Motor neuron (in vitro differentiated cells): ENCODE results near the gene WDFY3. TPM values are rescaled to one million over a fixed set of nuclear protein-coding genes. Genes with fewer than 3 reads are reported as not detected.

Source experiments
- ATAC-seq, 8 experiments: fragments of 200-7000 bp; cut with Tn5 transposase; replicated peaks in 6 of 8; 2 replicates each; pipeline ENCODE4 v1.8.0; 2021; ENCODE audit warnings: mild to moderate bottlenecking in 8 of 8, moderate library complexity in 8 of 8
- H3K27ac ChIP-seq, 2 donors: fragments of 250-450 bp; sonication (Bioruptor Pico); 2 replicates each; pipeline ENCODE4 v1.9.0; 2021; ENCODE audit warnings: antibody characterized with exemption in 2 of 2, mild to moderate bottlenecking in 2 of 2, moderate library complexity in 1 of 2
- H3K4me1 ChIP-seq, 2 donors: fragments of 250-450 bp; sonication (Bioruptor Pico); replicated peaks in 1 of 2; 2 replicates each; pipeline ENCODE4 v1.6.1; 2021; ENCODE audit warnings: antibody characterized with exemption in 2 of 2, mild to moderate bottlenecking in 2 of 2, moderate library complexity in 1 of 2
- H3K4me3 ChIP-seq, 5 donors: fragments of 250-450 bp; sonication (Bioruptor Pico); 2 replicates each; pipeline ENCODE4 v1.9.0; 2021; ENCODE audit warnings: antibody characterized with exemption in 5 of 5, mild to moderate bottlenecking in 5 of 5, moderate library complexity in 4 of 5
- WGBS, 10 experiments: fragments of 450-650 bp; shearing (Covaris generic); methylation state at CpG; one replicate each; pipeline ENCODE4 v1.0.0; 2022; 5-methylcytosine and 5-hydroxymethylcytosine counted together
- in situ Hi-C, 9 experiments: fragments of 400-800 bp; cut with MboI; loops; one replicate each; pipeline ENCODE4 v1.15.0; 2021; ENCODE audit warnings: low sequenced_read_pairs in 9 of 9, low pct_unique_long_range_greater_than_20kb in 2 of 9; ENCODE audit not compliant: unreplicated experiment in 9 of 9
- total RNA-seq, 8 experiments: library from RNA; unstranded; fragments of 300-600 nt; gene quantifications; 2 replicates each; pipeline versions ENCODE4 v1.2.3 to v1.2.4, GENCODE V29; 2022

The WDFY3 gene
- total RNA-seq, 8 experiments from 2014 or later = 41.2 to 155 (median 52.1) TPM

DNA sequence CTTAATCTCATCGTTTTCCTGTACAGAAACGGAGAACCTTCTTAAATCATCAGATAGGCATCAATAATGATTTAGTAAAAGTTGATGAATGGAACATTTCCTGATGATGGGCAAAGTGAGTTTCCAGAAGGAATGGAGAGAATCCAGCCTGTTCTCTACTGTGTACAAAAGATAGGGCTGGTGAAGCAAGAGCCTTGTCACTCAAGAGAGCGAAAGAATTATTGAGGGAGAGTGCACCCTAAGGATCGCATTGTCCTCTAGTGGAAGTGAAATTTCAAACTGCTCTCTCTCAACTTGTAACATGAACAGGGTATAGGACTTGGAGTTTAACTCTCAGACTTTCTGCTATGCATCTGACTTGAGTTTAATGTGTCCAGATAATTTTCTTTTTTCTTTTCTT is 314.0 kb downstream of the WDFY3 start:
- H3K4me1 ChIP-seq = peaks cover 2 to 5% of the 10 kb centered on the region in 2 donors
- no peak for ATAC-seq
- 75 to 100% (median 90%) methylated on average over 2 to 4 of the region's 4 CpGs; no CpG with 5 or more reads in 4 of the 10 experiments for WGBS, 10 experiments
- no peak overlapping the region for H3K4me3 ChIP-seq
- in situ Hi-C loops = no loop called here
- no peak overlapping the region for H3K27ac ChIP-seq

DNA sequence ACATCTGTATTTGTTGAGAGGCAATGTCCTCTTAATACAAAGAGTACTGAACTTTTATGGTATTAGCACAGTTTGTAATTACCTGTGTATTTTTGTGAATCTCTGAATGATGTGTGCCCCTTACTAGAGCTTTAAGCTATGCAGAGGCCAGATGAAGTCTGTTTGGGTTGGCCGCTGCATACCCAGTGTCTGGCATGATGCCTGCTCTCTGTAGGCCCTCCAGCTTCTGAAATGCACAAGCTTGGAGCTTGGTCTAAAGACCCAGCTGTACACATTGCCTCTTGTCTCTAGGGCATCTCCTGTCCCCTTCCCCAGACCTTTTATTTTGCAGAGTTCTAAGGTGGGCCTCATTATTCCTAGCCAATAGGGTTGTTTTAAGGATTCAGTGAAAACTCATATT is 315.0 kb downstream of the WDFY3 start:
- ATAC-seq = peak in 2 of 8 experiments; percentile 52 to 69
- in situ Hi-C loops = no loop called here
- 20 to 100% (median 100%) methylated on average over 1 of the region's 1 CpG; no CpG with 5 or more reads in 5 of the 10 experiments for WGBS, 10 experiments
- Histone ChIP-seq H3K4me1 (peaks cover 2 to 7% of the 10 kb centered on the region in 2 donors), H3K27ac (no peak overlapping the region), H3K4me3 (no peak overlapping the region)

DNA sequence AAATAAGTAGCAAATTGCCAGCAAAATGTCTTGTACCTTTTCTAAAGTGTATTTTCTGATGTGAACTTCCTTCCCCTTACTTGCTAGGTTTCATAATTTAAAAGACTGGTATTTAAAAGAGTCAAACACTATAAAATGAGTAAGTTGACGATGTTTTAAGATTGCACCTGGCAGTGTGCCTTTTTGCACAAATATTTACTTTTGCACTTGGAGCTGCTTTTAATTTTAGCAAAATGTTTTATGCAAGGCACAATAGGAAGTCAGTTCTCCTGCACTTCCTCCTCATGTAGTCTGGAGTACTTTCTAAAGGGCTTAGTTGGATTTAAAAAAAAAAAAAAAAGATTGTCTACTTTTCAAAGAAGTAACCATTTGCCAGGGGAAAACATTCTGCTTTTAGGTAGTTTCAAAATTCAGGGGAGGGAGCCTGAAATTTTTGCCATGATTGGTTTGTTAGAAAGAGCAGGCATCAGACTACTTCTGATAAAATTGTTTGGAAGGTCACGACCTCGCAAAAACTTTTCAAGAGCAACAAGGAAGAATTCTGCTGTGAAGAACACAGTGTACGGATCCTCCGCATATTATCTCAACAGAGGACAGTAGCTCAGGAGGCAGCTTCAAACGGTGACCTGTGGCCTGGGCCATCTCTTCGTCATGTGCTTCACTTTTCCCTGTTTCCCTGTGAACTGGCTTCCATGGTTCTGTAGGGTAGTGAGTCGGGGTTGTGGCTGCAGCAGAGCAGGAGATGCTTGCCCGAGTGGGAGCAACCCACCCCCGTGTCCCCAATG is 317.4 kb downstream of the WDFY3 start:
- in situ Hi-C loops = no loop called here
- WGBS, 10 experiments = 68 to 90% (median 85%) methylated on average over 3 to 10 of the region's 10 CpGs; no CpG with 5 or more reads in 1 of the 10 experiments

DNA sequence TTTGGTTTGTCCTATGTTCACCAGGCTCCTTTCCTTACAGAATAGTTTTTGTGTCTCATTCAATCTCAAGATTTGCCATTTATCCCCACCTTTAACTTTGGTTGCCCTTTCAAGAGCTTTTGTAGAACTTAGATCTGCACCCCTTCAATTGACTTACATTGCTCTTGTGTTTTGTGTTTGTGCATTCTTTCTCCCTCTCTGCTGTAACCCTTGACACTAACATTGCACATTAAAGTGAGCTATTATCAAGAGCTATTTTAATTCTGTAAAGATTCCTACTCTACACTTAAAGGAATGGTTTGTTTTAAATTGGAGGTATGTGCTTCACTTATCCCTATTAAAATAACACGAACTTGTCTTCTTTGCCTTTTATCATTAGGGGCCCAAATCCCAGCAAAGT is 318.3 kb downstream of the WDFY3 start:
- no peak overlapping the region for H3K4me3 ChIP-seq
- in situ Hi-C loops = no loop called here
- no peak overlapping the region for H3K27ac ChIP-seq
- ATAC-seq = peak in 1 of 8 experiments; percentile 69
- 0 to 71% (median 22%) methylated on average over 1 of the region's 1 CpG; no CpG with 5 or more reads in 1 of the 10 experiments for WGBS, 10 experiments
- H3K4me1 ChIP-seq = peaks cover 2 to 7% of the 10 kb centered on the region in 2 donors

More for the DNA sequence above, 317.4 kb downstream of the WDFY3 start:
- Histone ChIP-seq H3K4me3 (no peak overlapping the region), H3K4me1 (peaks cover 2 to 7% of the 10 kb centered on the region in 2 donors), H3K27ac (no peak overlapping the region)
- no peak for ATAC-seq

DNA sequence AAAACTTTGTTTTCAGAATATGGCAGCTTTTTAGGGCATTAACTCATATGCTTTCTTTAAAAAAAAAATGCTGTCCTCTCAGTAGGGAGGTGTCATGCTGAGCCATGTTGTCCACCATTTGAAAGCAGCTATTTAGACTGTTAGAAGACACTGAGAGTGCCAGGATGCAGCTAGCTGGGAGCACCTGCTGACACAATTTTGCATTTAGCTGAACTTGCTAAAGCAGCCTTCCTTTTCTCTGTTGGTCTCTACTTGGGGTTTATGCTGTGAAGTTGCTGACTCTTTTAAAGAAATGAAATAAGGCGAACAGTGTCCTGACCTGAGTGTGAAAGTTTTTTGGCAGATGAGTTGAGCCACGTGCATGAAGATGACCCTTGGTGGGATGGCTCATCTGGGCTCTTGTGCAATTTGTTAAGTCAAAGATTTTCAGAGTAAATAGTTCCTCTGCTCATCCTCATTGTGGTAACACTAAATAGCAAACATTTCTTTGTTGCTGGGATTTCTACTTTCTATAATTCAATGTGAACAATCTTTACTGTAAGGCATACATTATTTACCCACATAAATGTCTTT is 319.1 kb downstream of the WDFY3 start:
- peaks cover 2 to 7% of the 10 kb centered on the region in 2 donors for H3K4me1 ChIP-seq
- H3K4me3 ChIP-seq = no peak overlapping the region
- no peak overlapping the region for H3K27ac ChIP-seq
- in situ Hi-C loops = no loop called here
- 23 to 60% (median 55%) methylated on average over 1 to 2 of the region's 2 CpGs; no CpG with 5 or more reads in 3 of the 10 experiments for WGBS, 10 experiments
- peak in 1 of 8 experiments; percentile 27 for ATAC-seq

DNA sequence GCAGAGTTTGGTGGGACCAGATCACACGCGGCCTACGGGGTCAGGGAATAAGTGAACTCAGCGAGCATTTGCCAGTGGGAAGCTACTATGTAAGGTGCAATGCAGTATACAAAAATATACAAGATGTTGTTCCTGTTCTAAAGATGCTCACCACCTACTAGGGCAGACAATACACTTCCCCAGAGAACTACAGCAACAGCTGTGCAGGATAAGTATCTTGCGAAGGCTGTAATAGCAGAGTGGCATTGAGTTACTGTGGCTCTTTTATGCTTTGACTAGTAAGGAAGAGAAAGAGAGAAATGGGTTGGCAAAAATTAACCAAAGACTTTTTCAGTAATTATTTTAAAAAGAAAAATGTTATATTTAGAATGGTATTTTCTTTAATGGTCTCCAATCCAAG is 322.4 kb downstream of the WDFY3 start:
- H3K4me1 ChIP-seq = peaks cover 2 to 7% of the 10 kb centered on the region in 2 donors
- no peak overlapping the region for H3K27ac ChIP-seq
- H3K4me3 ChIP-seq = no peak overlapping the region
- WGBS, 10 experiments = 80 to 100% (median 89%) methylated on average over 1 to 5 of the region's 5 CpGs; no CpG with 5 or more reads in 3 of the 10 experiments
- no peak for ATAC-seq
- in situ Hi-C loops = no loop called here

DNA sequence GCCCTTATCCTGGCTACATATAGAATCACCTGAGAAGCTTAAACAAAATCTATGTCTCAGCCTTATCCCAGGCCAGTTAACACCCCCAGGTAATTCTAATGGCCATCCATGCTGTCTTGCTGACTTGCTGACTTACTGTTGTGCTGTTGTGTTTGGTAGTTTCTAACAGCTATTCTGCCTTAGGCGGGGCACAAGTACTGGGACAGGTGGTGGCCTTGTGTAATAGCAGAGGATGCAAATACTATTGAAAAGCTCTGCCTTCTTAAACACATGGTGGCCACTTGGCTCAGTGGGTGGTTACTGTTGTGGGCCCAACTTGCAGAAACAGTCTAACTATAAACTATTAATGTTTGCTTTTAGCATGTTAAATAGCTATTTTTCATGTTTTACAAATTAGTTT is 327.3 kb downstream of the WDFY3 start:
- no peaks in the 10 kb centered on the region for H3K4me1 ChIP-seq
- in situ Hi-C loops = no loop called here
- no peak overlapping the region for H3K27ac ChIP-seq
- no peak overlapping the region for H3K4me3 ChIP-seq
- 0 to 100% (median 79%) methylated on average over 1 of the region's 1 CpG; no CpG with 5 or more reads in 6 of the 10 experiments for WGBS, 10 experiments
- ATAC-seq = peak in 3 of 8 experiments; percentile 64 to 100 (median 90)

DNA sequence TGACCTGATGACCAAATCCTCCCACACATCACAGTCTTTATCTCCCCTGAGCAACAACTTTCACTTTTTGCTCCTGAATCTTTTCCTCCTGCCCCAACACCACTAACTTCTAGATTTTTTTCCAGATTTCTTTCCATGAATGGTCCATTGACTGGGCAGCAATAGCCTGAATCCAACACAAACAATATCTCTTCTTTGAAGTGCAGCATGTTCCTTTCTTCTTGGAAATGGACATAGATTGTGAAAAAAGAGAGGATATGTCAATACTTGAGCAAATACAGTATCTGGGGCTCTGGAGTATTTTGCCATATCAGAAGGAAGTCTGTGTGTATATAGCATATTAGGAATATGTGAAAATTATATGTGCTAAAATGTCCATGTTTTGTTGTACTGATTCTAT is 328.4 kb downstream of the WDFY3 start:
- H3K4me1 ChIP-seq = no peaks in the 10 kb centered on the region
- no peak overlapping the region for H3K4me3 ChIP-seq
- H3K27ac ChIP-seq = no peak overlapping the region
- ATAC-seq = no peak
- in situ Hi-C loops = no loop called here

DNA sequence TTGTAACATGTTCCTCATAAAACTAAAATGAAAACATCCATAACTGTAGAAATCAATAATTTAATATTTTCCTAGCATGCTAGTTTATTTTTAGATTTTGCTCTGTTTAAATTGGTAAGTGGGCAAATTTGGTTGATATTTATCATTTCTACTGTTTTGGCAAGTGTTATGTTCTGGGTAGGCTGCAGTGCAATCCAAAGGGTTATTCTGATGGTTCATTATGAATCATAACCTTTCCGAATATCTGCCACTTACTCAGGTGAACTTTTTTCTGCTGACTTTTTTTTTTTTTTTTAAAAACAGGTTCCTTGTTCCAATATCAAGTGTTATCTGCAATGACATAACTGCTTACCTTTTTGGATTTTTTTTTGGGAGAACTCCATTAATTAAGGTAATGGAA is 331.5 kb downstream of the WDFY3 start:
- no peak overlapping the region for H3K27ac ChIP-seq
- WGBS, 10 experiments = 24 to 100% (median 94%) methylated on average over 1 of the region's 1 CpG

DNA sequence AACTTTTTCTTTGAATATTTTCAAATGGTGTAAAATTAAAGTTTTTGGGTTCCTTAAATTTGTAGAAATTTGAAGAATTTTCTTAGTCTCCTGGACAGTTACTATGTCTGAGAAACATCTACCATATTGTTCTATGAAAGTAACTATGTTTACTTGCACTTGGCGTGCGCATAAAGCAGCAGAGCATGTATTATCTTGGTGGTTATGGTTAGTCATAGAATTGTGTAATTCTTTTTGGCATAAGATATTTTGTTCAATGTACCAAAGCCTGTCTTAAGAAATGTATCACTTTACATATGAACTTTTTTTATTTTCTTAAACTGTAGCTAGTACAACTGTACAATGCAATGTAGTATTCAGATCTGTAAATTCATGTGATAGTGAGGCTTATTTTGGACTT is 334.4 kb downstream of the WDFY3 start:
- in situ Hi-C loops = no loop called here
- Histone ChIP-seq H3K27ac (no peak overlapping the region), H3K4me3 (no peak overlapping the region), H3K4me1 (no peaks in the 10 kb centered on the region)
- 78 to 100% (median 92%) methylated on average over 2 of the region's 2 CpGs; no CpG with 5 or more reads in 1 of the 10 experiments for WGBS, 10 experiments
- peak in 3 of 8 experiments; percentile 58 to 99 (median 96) for ATAC-seq

More for the DNA sequence above, 331.5 kb downstream of the WDFY3 start:
- ATAC-seq = no peak
- no peak overlapping the region for H3K4me3 ChIP-seq
- in situ Hi-C loops = no loop called here
- no peaks in the 10 kb centered on the region for H3K4me1 ChIP-seq

DNA sequence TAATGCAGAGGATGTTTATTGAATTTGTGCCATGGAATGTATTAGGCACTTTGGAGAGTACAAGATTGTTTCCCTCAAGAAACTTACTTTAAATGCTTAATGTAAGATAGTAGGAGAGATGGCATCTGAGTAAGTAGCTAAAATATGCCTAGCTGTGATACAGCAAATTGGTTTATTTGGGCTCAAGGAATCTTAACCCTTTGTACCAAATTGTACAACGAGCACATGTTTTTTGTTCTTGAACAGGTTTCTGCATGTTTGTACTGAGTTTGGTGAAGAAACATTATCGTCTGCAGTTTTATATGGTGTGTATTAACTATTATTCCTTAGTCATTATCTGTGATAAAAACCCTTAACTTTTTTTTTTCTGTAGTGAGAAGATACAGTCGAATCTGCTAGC is 334.9 kb downstream of the WDFY3 start:
- Histone ChIP-seq H3K27ac (no peak overlapping the region), H3K4me1 (no peaks in the 10 kb centered on the region), H3K4me3 (no peak overlapping the region)
- WGBS, 10 experiments = 31 to 100% (median 73%) methylated on average over 2 to 3 of the region's 3 CpGs; no CpG with 5 or more reads in 1 of the 10 experiments
- no peak for ATAC-seq
- in situ Hi-C loops = no loop called here

DNA sequence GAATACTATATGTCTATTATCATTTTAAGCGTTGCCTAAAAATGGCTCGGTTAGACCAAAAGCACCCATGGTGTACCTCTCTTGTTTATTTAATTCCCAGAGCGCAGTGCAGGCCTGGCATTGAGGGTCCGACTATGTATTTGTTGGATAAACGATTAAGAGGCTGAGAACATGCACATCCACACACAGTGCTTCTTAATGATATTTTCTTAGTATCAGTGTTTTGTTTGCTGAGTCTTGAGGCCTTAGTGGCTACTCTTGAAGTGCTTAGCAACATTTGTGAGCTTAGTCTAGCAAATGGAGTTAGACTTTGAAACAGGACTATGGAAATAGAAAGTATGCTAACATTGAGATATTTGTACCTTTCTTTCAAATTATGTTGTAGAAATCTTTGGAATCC is 339.8 kb downstream of the WDFY3 start:
- in situ Hi-C loops = no loop called here
- Histone ChIP-seq H3K27ac (no peak overlapping the region), H3K4me3 (no peak overlapping the region), H3K4me1 (no peaks in the 10 kb centered on the region)
- WGBS, 10 experiments = 64 to 100% (median 95%) methylated on average over 1 to 5 of the region's 5 CpGs
- ATAC-seq = peak in 3 of 8 experiments; percentile 10 to 93 (median 39)

DNA sequence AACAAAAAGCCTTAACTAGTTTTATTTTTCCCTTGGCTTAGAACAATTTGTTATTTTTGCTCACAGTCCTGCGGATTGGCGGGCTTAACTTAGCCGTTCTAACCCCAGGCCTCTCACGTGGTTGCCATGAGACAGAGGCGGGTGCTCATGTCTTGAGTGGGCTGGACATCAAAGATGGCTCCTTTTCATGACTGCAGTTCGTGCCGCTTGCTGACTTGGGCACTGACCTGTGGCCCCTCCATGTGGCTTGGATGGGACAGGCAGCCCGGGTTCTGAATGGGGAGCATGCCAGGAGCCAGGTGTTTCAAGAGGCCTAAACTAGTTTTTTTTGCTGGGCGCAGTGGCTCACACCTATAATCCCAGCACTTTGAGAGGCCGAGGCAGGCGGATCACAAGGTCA is 342.8 kb downstream of the WDFY3 start:
- WGBS, 10 experiments = 72 to 100% (median 93%) methylated on average over 2 to 8 of the region's 11 CpGs; no CpG with 5 or more reads in 1 of the 10 experiments
- no peak for ATAC-seq

More for the DNA sequence above, 342.8 kb downstream of the WDFY3 start:
- H3K27ac ChIP-seq = no peak overlapping the region
- in situ Hi-C loops = no loop called here
- no peaks in the 10 kb centered on the region for H3K4me1 ChIP-seq
- H3K4me3 ChIP-seq = no peak overlapping the region
